IPS-NIHi11 (cell line): Measurements from ENCODE around the gene GDF15.
A peak's percentile ranks its signal among the peaks of the same experiment; 100 is the strongest.

Source experiments
- DNase-seq: peaks from one replicate; pipeline ENCODE4 v3.0.0; 2012; ENCODE audit warnings: mixed read lengths, low spot score

GDF15 gene

DNA sequence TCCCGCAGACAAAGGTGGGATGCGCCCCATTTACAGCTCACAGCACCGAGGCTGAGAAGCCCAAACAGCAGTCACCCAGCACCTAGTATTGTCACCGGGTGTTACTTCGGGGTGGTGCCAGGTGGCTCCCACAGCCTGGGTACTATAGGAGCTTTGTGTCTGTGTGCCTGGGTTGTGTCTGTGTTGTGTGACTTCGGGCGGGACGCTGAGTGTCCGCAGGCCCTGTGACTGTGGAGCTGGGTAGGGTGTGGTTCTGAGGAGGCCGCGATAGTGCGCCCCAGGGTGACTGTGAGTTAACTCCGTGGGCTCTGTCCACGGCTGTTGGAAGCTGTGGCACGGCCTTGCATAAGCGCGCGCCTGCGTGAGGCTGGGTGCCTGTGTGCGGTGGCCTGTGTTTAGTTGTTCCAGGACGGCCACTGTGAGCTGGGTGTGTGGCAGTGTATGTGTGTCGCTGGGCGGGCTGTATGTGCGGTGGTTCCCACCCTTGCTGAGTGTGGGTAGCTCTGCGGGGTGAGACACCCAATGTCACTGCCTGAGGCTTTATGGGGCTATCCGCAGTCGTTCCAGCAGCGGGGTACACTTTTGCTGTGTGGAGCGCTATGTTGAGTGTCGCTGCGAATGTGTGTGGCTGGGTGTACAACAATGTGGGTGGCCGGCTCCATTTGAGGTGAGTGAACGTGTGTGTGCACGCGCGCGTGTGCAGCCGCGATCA lies 32.7 kb downstream of the GDF15 start:
- no peak for DNase-seq

DNA sequence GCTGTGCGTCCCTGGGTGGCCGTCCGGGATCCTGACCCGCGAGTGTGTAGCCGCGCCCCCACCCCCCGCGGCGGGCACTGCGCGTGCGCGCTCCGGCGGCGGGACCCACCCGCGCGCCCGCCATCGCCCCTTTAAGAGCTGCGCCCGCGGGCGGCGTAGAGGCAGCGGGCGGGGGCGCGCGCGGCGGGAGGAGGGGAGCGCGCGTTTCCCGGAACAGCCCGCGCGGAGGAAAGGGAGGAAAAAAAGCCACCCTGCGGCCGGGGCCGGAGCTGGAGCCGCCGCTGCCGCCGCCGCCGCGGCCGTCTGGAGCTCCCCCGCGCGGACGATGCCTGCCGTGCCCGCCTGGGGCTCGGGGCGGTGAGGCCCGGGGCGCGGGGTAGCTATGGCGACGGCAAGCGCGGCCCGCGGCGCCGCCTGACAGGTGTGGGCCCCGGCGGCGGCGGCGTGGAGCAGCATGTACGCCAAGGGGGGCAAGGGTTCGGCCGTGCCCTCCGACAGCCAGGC lies 33.3 kb downstream of the GDF15 start, which contains the start of gene SSBP4:
TSS of gene SSBP4 (plus strand) at position 204 of the 504 bp plus-strand sequence. CDS start at position 455, 251 bp downstream.
- DNase-seq, result peak; percentile 92

DNA sequence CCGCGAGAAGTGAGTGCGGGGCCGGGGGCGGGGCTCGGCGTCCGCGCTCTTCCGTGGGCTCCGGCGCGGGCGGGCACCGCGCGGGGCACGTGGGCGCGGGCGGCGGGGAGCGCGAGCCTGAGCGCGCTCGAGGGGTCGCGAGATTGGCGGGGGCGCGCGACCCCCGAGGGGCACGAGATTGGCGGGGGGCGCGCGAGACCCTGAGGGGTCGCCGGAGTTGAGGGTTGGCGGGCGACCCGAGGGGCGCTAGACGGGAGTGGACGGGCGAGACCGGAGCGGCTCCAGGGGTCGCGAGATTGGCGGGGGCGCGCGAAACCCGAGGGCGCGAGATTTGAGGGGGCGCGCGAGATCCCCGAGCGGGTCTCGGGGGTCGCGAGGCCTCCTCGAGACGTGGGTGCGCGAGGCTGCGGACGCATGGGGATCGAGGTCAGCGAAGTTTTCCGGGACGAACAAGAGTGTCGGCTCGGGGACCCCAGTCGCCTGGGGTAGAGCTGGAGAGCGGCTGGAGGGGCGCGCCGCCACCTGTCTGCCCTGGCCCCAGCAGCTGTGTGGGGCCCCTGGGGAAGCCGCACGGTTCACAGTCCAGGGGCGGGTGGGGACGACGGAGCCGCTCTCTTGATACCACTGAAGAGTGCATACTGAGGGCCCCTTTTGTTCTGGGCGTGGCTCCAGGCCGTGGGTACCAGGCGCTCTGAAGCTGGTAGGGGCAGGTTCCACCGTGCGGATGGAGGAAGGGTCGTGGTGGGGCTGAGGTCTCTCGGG lies 33.9 kb downstream of the GDF15 start:
- DNase-seq, result peak; percentile 42

DNA sequence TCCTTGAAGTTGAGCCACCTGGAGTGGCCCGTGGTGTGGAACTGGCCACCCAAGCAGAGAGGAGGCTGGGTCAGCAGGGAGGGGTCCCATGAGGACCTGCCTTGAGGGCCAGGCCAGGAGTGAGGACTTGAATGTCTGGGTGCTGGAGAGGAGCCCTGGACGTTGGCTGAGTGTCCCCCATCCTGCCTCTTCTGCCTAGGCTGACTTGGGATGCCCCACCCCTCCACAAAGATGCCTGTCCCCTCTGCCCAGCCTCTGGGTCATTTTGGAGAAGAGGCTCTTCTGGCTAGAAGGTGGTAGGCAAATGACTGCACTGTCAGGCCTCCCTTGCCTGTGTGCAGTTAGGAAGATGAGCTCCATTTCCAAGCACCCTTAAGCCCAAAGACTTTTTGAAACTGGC lies 35.0 kb downstream of the GDF15 start:
- DNase-seq, result no peak

DNA sequence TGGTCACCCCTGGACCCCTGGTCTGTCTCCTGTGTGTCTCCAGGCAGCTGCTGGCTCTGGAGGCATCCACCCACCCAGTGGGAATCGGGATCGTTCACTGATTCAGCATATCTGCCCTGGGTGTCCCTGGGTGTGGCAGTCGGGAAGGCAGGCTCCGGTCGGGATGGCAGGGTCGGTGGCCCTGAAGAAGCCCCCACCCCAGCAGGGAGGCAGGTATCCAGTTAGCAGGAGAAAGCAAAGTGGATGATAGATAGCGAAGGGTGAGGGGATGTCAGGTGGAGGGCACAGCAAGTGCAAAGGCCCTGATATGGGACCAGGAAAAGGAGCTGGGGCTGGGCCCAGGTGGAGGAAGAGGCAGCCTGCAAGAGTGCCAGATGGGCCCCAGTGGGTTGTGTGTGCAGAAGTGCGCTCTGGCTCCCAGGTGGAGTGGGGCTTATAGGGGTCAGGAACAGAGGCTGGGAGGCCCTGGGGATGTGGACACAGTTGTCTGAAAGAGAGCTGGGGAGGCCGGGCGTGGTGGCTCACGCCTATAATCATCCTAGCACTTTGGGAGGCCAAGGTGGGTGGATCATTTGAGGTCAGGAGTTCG lies 35.5 kb downstream of the GDF15 start:
- DNase-seq, result no peak

DNA sequence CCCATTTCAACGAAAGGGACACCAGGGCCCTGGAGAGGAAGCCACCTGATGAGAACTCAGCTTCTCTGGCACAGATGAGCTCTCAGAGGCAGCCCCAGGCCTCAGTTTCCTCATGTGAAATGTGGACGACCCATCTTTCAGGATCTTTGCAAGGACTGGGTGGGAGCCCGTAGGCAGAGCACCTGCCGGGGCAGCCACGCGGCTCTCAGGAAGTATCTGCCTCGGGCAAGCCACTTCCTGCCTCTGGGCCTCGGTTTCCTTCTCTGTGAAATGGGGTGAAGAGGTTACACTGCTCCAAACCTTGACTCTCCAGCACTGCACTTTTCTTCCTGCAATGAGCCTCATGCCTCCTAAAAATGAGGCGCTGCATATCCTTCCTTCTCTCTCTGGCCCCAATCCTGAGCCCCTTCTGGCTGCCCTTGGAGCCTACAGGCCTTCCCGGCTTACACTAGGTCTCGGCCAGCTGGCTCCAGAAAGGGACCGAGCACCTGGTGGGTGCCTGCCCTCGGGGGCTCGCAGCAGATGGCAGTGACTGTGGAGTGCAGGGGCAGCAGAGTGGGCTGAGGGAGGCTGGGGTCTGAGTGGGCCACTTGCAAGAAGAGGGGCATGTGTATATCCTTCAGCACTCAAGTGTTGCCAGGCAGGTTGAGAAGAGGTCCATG lies 36.7 kb downstream of the GDF15 start:
- no peak for DNase-seq

DNA sequence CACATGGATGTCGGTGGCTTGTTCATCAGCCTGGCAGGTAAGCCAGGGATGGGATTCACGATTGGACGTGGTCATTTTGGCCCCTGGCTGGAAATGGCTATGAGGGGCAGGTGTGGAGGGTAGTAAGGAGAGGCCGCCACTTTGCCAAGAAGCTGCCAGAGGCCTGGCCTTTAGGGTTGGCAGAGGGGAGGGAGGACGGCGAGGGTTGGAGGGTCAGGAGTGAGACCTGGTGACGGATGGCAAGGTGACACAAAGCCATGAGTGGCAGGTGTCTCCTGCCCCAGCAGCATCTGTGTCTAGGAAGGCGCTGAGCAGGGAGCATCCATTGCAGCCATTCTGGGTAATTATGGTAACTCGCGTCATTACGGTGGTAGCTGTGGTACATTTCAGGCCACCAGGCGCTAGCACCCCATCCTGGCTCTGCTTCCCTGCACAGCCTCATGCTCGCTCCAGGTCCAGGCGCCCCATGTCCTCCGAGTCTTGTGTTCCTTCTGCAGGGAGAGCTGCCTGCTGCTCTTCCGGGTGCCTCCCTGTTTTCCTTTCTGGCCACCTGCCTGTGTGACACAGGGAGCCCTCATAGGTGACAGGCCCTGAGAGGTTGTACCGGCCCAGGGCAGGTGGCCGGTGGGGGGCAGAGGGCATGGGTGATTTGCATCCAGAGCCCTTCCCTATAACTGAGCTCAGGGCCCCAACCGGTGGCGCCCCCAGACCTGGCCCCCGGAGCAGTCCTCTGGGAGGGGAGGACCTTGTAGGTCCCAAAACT lies 37.5 kb downstream of the GDF15 start:
- no peak for DNase-seq

DNA sequence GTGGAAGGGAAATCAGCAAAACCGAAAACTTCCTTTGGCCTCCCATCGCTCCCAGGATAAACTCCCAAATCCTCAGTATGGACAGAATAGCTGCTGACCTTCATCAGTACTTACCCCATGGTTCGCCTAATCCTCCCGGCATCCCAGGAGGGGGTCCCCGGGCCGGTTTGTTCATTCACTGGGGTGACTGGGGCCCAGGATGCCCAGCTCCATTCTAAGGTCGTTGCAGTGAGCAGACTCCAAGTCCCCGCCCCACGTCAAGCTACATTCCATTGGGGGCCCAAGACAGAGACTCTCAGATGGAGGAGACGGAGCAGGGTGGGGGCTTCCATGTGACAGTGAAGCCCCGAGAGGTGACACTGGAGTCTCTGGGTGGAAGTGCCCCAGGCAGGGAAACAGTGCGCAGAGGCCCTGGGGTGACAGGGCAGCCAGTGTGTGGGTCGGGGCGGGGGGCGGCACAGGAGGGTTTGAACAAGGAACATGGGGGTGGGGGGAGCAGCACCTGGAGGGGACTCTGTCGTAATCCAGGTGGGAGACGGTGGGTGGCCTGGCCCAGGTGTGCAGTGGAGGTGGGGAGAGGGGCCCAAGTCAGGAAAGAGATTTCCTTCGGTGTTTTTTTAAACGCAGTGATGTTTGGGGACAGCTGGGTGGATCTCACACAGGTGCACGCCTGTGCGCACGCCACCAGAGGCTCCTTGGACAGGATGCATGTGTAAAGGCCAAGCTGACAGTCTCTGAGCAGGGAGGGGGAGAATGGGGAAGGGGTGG lies 38.3 kb downstream of the GDF15 start:
- no peak for DNase-seq

DNA sequence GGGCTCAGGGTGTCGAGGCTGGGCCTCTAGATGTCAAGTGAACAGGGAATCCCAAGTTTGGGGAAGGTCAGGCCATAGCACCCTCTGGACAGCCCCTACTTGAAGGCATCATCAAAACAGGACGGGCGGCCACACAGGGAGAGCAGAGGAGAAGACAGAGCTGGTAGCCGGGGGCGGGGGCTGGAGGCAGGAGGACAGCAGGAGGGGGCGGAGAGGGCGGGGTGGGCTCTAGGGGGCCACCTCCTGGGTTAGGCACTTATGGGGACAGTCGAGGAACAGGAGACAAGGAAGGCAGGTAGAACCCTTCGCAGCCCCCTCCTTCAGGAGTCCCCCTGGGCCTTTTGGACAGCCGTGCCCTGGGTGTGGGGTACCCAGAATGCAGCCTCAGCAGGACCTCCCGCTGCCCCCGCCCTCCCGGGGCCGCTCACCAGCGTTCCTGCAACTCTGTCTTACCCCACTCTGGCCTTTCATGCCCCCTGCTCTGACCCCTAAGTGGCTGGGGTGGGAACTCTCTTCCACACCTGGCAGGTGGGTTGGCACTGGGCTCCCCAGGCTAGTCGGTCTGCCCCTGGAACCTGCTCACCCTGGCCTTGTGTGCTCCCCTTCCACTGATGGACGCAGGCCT lies 39.0 kb downstream of the GDF15 start:
- DNase-seq, result no peak

DNA sequence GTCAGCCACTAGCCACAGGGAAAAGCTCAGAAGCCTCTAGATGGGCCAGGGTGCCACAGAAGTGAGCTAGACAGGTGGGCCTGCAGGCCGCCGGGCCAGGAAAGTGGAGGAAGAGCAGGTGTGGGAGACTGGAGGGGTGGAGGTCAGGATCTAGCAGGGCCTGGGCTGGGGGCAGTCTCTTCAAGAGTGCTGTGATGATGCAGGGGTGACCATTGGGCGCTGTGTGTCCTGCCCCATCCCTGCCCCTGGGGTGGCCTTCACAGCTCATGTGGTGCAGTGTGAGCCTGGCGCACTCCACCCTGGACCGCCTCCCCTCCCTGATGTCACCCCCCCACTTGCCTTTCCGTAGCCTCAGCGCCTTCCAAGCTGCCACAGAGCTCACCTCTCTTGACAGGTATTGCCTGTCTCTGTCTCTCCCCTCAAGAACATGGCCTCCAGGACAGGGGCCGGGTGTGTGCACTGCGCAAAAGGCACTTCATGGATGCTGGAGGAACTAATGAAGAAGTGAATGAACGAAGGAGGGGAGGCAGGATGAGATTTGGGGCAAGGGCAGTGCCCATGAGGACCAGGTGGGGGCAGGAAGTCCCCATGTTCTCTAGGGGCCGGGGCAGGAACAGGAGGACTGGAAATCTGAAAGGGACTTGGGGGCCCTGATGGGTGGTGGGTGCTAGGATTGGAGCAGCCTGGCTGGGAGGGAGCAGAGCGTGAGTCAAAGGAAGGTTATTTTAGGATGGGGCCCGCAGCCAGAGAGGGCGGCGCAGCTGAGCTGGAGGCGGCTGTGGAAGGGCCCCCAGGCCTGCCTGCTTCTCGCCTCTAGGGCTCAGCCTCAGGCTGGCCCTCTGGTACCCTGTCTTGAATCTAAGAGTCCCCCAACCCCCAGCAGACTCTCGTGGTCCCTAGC lies 39.8 kb downstream of the GDF15 start:
- DNase-seq, result no peak

DNA sequence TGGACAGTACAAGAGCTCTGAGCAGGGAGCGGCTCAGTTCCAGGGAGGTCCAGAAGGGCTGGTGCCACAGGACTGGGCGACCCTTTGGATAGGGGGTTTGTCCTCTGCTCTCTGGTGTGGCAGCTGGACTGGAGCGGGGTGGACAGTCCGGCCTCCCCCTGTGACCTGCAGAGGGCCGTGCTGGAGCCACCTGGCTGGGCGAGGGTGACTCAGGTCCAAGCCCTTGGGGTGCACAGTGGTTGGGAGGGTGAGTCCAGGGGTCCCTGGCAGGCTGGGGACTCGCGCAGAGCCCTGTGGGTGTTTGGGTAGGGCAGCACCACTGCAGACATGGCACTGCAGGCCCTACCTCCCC lies 40.4 kb downstream of the GDF15 start:
- DNase-seq, result no peak

DNA sequence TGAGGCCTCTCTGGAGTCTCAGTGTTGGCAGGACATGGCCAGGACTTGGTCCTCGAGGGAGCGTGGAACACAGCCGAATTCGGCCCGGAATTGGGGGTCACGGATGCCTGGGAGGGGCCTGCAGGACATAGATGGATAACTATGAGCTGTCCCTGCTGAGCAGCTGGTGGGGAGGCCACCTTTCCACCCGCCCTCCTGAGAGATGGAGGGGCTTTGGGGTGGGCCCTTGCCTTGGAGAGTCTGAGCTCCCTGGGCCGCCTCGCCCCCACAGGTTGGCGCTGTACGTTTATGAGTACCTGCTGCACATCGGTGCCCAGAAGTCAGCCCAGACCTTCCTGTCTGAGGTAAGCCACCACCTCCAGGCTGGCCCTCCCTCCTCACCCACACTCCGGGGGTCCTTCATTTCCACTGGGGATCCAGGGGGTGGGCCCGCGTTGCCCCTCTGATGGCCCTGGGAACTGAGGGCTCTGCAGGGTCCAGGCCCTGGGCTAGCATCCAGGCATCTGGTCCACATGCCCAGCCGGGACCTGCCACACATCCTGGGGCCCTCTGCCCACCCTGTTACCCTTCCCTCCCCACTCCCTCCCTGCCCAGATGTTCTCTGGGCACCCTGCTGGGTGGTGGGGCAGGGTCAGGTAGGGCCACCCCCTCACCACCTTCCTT lies 41.3 kb downstream of the GDF15 start:
- no peak for DNase-seq

DNA sequence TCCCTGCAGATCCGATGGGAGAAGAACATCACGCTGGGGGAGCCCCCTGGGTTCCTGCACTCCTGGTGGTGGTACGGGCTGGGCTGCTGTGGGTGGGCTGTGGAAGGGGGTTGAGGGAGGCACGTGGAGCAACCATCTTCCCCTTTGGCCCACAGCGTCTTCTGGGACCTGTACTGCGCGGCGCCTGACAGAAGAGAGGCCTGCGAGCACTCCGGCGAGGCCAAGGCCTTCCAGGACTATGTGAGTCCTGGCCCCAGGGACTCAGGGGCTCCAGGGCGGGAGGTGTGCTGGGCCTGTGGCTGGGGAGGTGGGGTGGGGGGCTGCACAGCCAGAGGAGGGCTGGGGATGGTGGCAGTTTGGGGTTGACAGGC lies 41.8 kb downstream of the GDF15 start:
- no peak for DNase-seq

DNA sequence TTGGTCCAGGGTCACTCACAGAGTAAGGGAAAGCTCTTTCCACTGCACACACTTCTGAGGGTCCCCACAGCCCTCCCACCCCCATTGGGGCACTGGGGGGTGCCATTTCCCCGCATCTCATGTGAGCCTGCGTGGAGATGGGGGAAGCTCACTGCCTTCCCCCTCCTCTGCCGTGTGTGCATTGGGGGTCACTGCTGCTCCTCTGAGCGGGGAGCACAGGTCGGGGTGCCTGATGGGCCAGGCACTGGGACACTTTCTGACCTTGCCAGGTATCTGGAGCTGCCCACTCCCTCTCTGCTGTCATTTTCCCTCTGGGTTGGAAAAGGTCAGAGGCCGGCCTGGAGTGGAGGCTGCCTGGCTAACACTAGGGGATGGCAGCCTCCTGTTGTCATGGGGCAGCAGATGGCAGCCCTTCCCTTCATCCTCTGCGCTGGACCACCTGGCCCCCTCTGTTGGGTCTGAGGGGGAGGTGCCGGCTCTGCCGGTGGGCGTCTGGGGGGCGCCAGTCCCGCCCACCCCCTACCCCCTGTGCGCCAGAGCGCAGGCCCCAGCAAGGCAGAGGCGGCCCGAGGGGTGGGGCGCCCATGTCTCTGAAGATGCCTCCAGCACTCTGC lies 42.3 kb downstream of the GDF15 start:
- DNase-seq, result no peak

DNA sequence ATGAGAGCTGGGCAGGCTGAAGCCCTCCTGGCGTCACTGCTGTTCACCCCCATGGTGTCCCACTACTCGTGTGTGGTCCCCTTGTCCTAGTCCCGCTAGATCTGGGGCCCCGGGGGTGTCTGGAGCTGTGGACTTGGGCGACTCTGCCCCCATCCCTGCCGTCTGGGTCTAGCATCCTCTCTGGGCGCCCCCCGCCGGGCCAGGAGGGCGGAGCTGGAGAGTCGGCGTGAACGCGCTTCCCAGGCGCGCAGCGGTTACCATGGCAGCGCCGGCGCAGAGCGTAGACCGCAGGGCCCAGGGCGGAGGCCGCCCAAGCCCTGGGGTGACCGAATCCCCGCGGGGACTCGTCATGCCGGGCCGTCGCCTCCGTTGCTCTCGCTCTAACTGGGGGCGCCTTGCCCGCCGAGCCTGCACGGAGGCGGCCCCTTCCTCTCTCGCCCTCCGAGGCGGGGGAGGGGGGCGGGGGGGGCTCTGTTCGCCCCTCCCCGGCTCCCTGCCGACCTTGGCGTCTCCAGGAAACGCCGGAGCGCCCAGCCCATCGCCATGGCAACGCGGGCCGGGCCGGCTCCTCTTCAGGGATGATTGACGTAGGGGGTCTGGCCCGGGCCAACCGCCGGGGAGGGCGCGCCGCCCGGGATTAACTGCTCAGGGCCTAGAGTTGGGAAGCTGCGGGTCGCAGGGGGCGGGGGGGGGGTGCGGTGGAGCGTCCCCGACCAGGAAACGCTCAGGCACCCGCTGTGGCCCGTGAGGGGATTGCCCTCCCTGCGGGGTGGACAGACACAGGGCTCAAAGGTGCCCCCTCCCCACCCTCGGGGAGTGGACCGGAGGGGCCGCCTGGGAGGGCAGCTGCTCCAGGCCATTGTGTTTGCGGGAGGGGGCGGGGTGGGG lies 43.1 kb downstream of the GDF15 start:
- peak; percentile 95 for DNase-seq

DNA sequence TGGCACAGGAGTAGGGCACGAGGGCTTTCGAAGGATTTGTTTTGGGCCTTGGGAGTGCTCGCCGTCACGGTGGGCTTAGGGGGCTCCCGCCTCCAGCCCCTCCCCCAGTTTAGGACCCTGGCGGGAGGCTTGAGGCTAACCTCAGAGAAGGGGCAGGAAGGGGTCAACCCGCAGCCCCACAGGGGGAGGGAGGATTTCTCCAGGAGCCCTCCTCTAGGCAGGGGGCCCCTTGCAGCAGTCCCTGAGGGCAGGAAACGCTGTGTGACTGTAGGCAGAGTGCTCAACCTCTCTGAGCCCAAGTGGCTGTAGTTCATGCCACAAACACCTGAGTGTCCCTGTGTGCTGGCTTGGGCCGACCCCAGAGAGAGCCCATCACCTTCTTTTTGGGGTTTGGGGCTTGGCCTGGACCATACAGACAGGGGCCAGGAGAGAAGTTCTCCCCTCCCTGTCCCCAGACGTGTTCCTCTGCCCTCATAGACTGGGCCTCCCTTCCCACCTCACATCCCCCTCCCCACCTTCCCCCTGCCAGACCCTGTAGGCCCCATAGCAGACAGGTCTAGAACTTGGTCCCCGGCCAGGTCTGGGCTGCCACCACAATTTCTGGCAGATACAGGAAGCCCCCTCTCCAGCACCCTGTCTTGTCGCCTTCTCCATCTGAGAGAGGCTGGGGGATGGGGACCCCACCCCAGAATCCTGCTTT lies 43.9 kb downstream of the GDF15 start:
- DNase-seq, result no peak
